ENCODE data around the gene CHURC1. TPM values are rescaled to one million over a fixed set of nuclear protein-coding genes. Genes with fewer than 3 reads are reported as not detected.
A peak's percentile ranks its signal among the peaks of the same experiment; 100 is the strongest.

CHURC1 gene
- total RNA-seq, 1 donor from 2014 or later: 44.4 TPM

DNA sequence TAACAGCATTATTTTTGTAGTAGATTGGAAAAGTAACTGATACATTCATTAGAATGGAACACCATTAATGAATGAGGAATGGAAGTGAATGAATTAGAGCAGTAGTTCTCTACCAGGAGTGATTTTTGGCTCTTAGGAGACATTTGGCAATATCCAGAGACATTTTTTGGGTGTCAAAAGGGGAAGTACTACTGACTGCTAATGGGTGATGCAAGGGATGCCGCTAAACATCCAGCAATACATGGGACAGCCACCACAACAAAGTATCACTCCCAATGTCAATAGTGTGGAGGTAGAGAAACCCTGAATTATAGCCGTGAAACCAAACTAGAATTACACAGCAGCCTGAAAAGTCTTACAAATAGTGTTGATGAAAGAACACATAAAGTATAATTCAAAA, 1.5 kb downstream of the CHURC1 start:
- H3K4me3 Mint-ChIP-seq (ENCODE audit: low read depth): peak overlapping the region; percentile 92
- no peak overlapping the region for H3K27ac Mint-ChIP-seq
- intact Hi-C loops (cut with micrococcal nuclease): no loop called here

GRCh38 chr14:64918216-64918615, 4.0 kb downstream of the CHURC1 start:
- intact Hi-C loops (cut with micrococcal nuclease): no loop called here
- H3K27ac Mint-ChIP-seq: no peak overlapping the region
- peaks cover 51% of the 10 kb centered on the region for H3K4me1 Mint-ChIP-seq (ENCODE audit: low read depth)
- H3K4me3 Mint-ChIP-seq (ENCODE audit: low read depth): no peak overlapping the region
- no peak for DNase-seq (ENCODE audit: low spot score)
- peaks cover 57% of the 10 kb centered on the region for H3K36me3 Mint-ChIP-seq (ENCODE audit: low read depth)
- no peaks in the 10 kb centered on the region for H3K27me3 Mint-ChIP-seq (ENCODE audit: low read depth)
- no peaks in the 10 kb centered on the region for H3K9me3 Mint-ChIP-seq

More for the DNA sequence above, 1.5 kb downstream of the CHURC1 start:
- no peak for DNase-seq (ENCODE audit: low spot score)
- peaks cover 44% of the 10 kb centered on the region for H3K36me3 Mint-ChIP-seq (ENCODE audit: low read depth)
- peaks cover 54% of the 10 kb centered on the region for H3K4me1 Mint-ChIP-seq (ENCODE audit: low read depth)
- no peaks in the 10 kb centered on the region for H3K27me3 Mint-ChIP-seq (ENCODE audit: low read depth)
- no peaks in the 10 kb centered on the region for H3K9me3 Mint-ChIP-seq

DNA sequence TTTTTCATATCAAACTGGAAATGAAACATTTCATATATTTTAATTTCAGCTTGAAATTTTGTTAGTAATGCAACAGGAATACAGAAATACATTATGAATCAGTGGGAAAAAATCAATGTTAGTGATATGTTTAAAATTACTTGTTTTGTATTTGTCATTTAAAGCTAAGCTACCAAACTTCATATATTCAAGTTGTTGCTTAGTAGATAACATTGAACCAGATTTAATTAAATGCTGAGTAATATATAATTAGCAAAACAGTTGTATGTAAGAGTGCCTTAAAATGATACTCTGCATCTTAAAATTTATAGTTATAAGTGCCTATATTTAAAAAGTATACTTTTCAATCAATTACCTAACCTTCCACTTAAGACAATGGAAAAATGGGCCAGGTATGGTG, 5.0 kb downstream of the CHURC1 start:
- no peak overlapping the region for H3K27ac Mint-ChIP-seq
- peaks cover 50% of the 10 kb centered on the region for H3K4me1 Mint-ChIP-seq (ENCODE audit: low read depth)

GRCh38 chr14:64919618-64920017, 5.4 kb downstream of the CHURC1 start:
- Mint-ChIP-seq H3K27ac (no peak overlapping the region), H3K4me3 (ENCODE audit: low read depth) (no peak overlapping the region), H3K9me3 (no peaks in the 10 kb centered on the region), H3K4me1 (ENCODE audit: low read depth) (peaks cover 52% of the 10 kb centered on the region), H3K27me3 (ENCODE audit: low read depth) (no peaks in the 10 kb centered on the region), H3K36me3 (ENCODE audit: low read depth) (peaks cover 67% of the 10 kb centered on the region)
- no peak for DNase-seq (ENCODE audit: low spot score)
- intact Hi-C loops (cut with micrococcal nuclease): no loop called here

More for the DNA sequence above, 5.0 kb downstream of the CHURC1 start:
- intact Hi-C loops (cut with micrococcal nuclease): no loop called here
- no peaks in the 10 kb centered on the region for H3K27me3 Mint-ChIP-seq (ENCODE audit: low read depth)
- H3K9me3 Mint-ChIP-seq: no peaks in the 10 kb centered on the region
- H3K36me3 Mint-ChIP-seq (ENCODE audit: low read depth): peaks cover 63% of the 10 kb centered on the region
- DNase-seq (ENCODE audit: low spot score): no peak
- H3K4me3 Mint-ChIP-seq (ENCODE audit: low read depth): no peak overlapping the region

DNA sequence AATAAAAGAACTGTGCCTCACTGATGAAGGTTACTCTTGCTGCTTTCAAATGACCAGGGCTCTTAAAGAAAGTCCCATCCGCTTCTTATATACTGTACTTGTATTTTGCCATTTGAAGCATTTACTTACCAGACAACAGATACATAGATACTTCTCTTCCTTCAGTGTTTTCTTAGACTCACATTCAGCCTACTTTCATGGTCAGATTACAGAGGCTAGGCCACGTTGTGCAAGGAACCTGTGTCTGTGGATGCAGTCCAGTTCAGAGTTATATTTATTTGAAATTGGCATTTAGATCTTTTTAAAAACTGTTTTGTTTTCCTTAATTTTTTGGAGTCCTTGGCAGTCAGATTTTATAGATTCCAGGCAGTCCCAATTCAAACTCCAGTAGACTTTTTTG, 6.2 kb downstream of the CHURC1 start:
- H3K4me1 Mint-ChIP-seq (ENCODE audit: low read depth): peaks cover 48% of the 10 kb centered on the region
- H3K36me3 Mint-ChIP-seq (ENCODE audit: low read depth): peaks cover 62% of the 10 kb centered on the region
- no peak overlapping the region for H3K27ac Mint-ChIP-seq
- H3K4me3 Mint-ChIP-seq (ENCODE audit: low read depth): no peak overlapping the region
- intact Hi-C loops (cut with micrococcal nuclease): no loop called here
- H3K27me3 Mint-ChIP-seq (ENCODE audit: low read depth): no peaks in the 10 kb centered on the region
- H3K9me3 Mint-ChIP-seq: no peaks in the 10 kb centered on the region
- no peak for DNase-seq (ENCODE audit: low spot score)

DNA sequence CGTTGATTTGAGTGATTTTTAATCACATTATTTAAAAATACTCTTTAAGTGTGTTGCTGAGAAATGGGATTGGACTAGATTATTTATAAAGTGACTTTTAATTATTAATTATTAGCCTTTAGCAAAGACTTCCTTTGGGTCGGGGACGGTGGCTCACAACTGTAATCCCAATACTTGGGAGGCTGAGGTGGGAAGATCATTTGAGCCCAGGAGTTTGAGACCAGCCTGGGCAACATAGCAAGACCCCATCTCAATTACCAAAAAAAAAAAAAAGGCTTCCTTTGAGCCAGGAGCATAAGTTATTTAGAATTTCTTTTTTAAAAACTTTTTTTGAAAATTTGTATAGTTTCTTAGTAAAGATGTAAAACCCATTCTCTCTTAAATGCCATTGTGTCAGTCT, 8.8 kb downstream of the CHURC1 start:
- Mint-ChIP-seq H3K4me3 (ENCODE audit: low read depth) (no peak overlapping the region), H3K36me3 (ENCODE audit: low read depth) (peaks cover 64% of the 10 kb centered on the region), H3K27ac (no peak overlapping the region), H3K4me1 (ENCODE audit: low read depth) (peaks cover 36% of the 10 kb centered on the region), H3K9me3 (no peaks in the 10 kb centered on the region), H3K27me3 (ENCODE audit: low read depth) (no peaks in the 10 kb centered on the region)
- intact Hi-C loops (cut with micrococcal nuclease): no loop called here
- no peak for DNase-seq (ENCODE audit: low spot score)

DNA sequence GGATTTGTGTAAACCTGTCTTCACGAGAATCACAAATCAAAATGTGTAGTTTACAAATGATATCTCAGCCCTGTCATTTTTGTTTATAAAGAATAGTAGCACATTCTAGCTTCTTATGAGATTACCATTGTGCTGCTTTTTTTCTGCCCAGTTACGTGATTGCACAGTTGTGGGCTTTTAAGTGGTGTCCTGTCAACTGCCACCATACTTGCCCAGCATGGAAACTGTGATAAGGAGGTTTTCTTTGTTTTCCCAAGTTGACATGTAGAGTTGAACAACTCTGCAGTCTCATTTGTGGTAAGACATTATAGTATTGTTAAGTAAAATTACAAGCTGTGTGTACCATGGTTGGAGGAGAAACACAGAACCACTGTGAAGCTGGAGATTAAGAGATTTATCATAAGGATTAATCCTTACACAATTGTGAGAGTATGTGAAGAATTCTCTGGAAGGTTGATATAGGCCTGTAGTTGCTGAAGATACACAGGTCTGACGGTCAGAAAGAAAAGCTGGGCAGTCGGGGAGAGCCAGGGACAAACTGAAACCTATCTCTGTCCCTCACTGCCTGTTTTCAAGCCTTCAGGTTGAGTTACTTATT, 12.2 kb downstream of the CHURC1 start:
- no peaks in the 10 kb centered on the region for H3K9me3 Mint-ChIP-seq
- no peak for DNase-seq (ENCODE audit: low spot score)
- no peaks in the 10 kb centered on the region for H3K27me3 Mint-ChIP-seq (ENCODE audit: low read depth)
- H3K27ac Mint-ChIP-seq: peak overlapping the region; percentile 43
- H3K4me1 Mint-ChIP-seq (ENCODE audit: low read depth): peaks cover 29% of the 10 kb centered on the region
- intact Hi-C loops (cut with micrococcal nuclease): loop anchor here (5.0 kb wide), 1 partner anchor 176 kb away; the partner anchor contains the start of gene MAX
- H3K4me3 Mint-ChIP-seq (ENCODE audit: low read depth): no peak overlapping the region
- peaks cover 56% of the 10 kb centered on the region for H3K36me3 Mint-ChIP-seq (ENCODE audit: low read depth)

GRCh38 chr14:64927031-64927430, 12.8 kb downstream of the CHURC1 start:
- Mint-ChIP-seq H3K27ac (no peak overlapping the region), H3K9me3 (no peaks in the 10 kb centered on the region), H3K36me3 (ENCODE audit: low read depth) (peaks cover 55% of the 10 kb centered on the region), H3K4me3 (ENCODE audit: low read depth) (no peak overlapping the region), H3K27me3 (ENCODE audit: low read depth) (no peaks in the 10 kb centered on the region), H3K4me1 (ENCODE audit: low read depth) (peaks cover 24% of the 10 kb centered on the region)
- DNase-seq (ENCODE audit: low spot score): no peak
- intact Hi-C loops (cut with micrococcal nuclease): loop anchor here (5.0 kb wide), 1 partner anchor 175 kb away; the partner anchor contains the start of gene MAX

DNA sequence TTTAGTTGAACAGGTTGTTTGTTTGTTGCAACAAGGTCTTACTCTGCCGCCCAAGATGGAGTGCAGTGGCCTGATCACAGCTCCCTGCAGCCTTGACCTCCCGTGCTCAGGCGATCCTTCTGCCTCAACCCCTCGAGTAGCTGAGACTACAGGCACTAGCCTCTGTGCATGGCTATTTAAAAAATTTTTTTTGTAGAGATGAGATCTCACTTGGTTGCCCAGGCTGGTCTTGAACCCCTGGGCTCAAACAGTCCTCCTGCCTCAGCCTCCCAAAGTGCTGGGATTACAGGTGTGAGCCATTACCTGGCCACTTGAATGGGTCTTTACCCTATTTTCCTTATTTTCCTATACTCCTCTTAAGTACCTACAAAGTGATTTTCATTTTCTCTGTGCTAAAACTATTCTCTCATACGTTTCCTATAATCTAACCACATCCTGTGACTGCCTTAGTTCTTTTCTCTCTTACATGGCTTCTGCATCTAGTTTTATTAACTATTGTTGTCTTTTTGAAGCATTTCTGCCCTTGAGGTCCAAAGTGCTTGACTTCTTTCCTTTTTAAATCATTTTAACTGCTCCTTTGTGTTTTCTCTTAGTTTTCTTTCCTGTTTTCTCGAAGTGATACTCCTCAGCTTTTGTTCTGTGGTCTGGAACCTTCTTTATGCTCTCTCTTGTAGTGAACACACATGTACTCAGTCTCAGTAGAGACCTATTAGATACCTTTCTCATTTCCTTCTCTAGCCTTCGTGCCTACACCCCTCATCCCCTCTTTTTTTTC, 14.2 kb downstream of the CHURC1 start:
- Mint-ChIP-seq H3K27ac (no peak overlapping the region), H3K27me3 (ENCODE audit: low read depth) (no peaks in the 10 kb centered on the region), H3K4me1 (ENCODE audit: low read depth) (peaks cover 24% of the 10 kb centered on the region), H3K9me3 (no peaks in the 10 kb centered on the region), H3K36me3 (ENCODE audit: low read depth) (peaks cover 61% of the 10 kb centered on the region), H3K4me3 (ENCODE audit: low read depth) (no peak overlapping the region)
- intact Hi-C loops (cut with micrococcal nuclease): loop anchor here (5.0 kb wide), 1 partner anchor 174 kb away; the partner anchor contains the start of gene MAX
- no peak for DNase-seq (ENCODE audit: low spot score)

- H3K27me3 Mint-ChIP-seq (ENCODE audit: low read depth): no peaks in the 10 kb centered on the region
- intact Hi-C loops (cut with micrococcal nuclease): loop anchor here (5.0 kb wide), 1 partner anchor 173 kb away; the partner anchor contains the start of gene MAX
- DNase-seq (ENCODE audit: low spot score): no peak
- H3K4me1 Mint-ChIP-seq (ENCODE audit: low read depth): peaks cover 21% of the 10 kb centered on the region
- H3K27ac Mint-ChIP-seq: no peak overlapping the region
- H3K9me3 Mint-ChIP-seq: no peaks in the 10 kb centered on the region
- no peak overlapping the region for H3K4me3 Mint-ChIP-seq (ENCODE audit: low read depth)
- H3K36me3 Mint-ChIP-seq (ENCODE audit: low read depth): peaks cover 58% of the 10 kb centered on the region
These were observed 14.7 kb downstream of the CHURC1 start for GRCh38 chr14:64929014-64929359.

DNA sequence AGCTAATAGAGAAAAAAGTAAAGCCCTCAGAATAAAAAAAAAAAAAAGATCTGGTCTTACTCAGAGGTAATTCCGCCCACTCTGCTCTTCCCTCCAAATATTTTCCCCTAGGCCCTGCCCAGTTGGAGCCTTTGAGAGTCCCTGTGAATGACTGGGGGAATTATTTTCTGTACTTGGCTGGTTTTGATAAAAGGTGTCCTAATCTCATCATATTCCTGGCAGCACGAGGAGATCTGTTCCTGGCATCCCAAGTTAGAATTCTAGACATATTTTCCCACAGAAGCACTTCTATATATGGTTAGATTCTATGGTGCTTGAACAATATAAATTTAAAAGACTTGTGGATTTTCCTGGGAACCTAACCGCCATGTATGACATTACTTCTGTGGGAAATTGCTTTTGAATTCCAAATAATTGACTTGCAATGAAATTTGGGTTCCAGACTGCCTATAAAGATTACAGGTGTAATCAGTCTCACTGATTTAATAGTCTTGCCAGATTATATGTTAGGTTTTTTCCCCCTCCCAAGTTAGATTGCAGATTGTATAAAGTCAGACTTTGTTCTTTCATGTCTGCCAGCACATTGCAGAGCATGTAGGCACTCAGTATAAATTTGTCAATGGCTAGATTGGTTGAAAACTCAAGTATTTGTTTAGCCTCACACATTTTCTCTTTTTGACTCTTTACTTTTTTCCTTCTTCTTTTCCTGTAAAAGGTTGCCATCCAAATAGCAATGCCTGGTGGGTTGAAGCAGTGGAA, 16.0 kb downstream of the CHURC1 start:
- peak overlapping the region; percentile 47 for H3K27ac Mint-ChIP-seq
- no peak for DNase-seq (ENCODE audit: low spot score)
- H3K27me3 Mint-ChIP-seq (ENCODE audit: low read depth): no peaks in the 10 kb centered on the region
- intact Hi-C loops (cut with micrococcal nuclease): no loop called here
- no peak overlapping the region for H3K4me3 Mint-ChIP-seq (ENCODE audit: low read depth)
- H3K9me3 Mint-ChIP-seq: no peaks in the 10 kb centered on the region
- H3K36me3 Mint-ChIP-seq (ENCODE audit: low read depth): peaks cover 63% of the 10 kb centered on the region
- H3K4me1 Mint-ChIP-seq (ENCODE audit: low read depth): peaks cover 25% of the 10 kb centered on the region

DNA sequence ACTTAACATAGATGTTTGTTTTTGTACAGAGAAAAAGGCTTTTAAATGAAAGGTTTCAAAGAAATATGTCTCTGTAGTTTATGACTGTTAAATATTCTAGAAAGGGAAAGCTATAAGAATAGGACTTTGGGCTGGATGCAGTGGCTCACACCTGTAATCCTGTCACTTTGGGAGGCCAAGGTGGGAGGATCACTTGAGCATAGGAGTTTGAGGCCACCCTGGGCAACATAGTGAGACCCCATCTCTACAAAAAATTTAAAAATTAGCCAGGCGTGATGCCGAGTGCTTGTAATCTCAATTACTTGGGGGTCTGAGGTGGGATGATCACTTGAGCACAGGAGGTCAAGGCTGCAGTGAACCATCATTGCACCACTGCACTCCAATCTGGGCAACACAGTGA, 16.9 kb downstream of the CHURC1 start:
- Mint-ChIP-seq H3K27me3 (ENCODE audit: low read depth) (no peaks in the 10 kb centered on the region), H3K9me3 (no peaks in the 10 kb centered on the region), H3K4me3 (ENCODE audit: low read depth) (no peak overlapping the region), H3K27ac (no peak overlapping the region), H3K4me1 (ENCODE audit: low read depth) (peaks cover 30% of the 10 kb centered on the region), H3K36me3 (ENCODE audit: low read depth) (peaks cover 62% of the 10 kb centered on the region)
- no peak for DNase-seq (ENCODE audit: low spot score)
- intact Hi-C loops (cut with micrococcal nuclease): no loop called here

- Mint-ChIP-seq H3K9me3 (no peaks in the 10 kb centered on the region), H3K27me3 (ENCODE audit: low read depth) (no peaks in the 10 kb centered on the region), H3K27ac (no peak overlapping the region), H3K4me3 (ENCODE audit: low read depth) (no peak overlapping the region), H3K36me3 (ENCODE audit: low read depth) (peaks cover 61% of the 10 kb centered on the region), H3K4me1 (ENCODE audit: low read depth) (peaks cover 28% of the 10 kb centered on the region)
- DNase-seq (ENCODE audit: low spot score): no peak
- intact Hi-C loops (cut with micrococcal nuclease): no loop called here
These were observed 18.0 kb downstream of the CHURC1 start for GRCh38 chr14:64932231-64932630.
